ENCODE results near the gene TTBK2.

- TF ChIP-seq, protein P1, sequence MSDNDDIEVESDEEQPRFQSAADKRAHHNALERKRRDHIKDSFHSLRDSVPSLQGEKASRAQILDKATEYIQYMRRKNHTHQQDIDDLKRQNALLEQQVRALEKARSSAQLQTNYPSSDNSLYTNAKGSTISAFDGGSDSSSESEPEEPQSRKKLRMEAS (IDR thresholded peaks at IDR 0.05): peak; percentile 46; the same call in 1 of the 2 replicates
- TF ChIP-seq TAF1 (IDR thresholded peaks at IDR 0.05; ENCODE audit: low read depth) (peak; percentile 55; the same call in 1 of the 2 replicates), EP300 (IDR thresholded peaks at IDR 0.05; ENCODE audit: borderline replicate concordance) (no peak)
Measured at GRCh38 chr15:42920519-42921341, at the start of gene TTBK2.

All from Ishikawa (cell line).